Measurements from ENCODE around the gene ITIH6. TPM values are rescaled to one million over a fixed set of nuclear protein-coding genes. Genes with fewer than 3 reads are reported as not detected.
"Not testable (repeated sequence)": the region's sequence is repeated elsewhere in the genome, so short reads cannot be mapped to it uniquely, and the experiment has no call there.

The ITIH6 gene
- total RNA-seq, 2 experiments from 2014 or later: not detected

- H3K4me1 Mint-ChIP-seq: no peaks in the 10 kb centered on the region
- H3K4me3 Mint-ChIP-seq: no peak overlapping the region
- no peaks in the 10 kb centered on the region for H3K27me3 Mint-ChIP-seq
- H3K9me3 Mint-ChIP-seq: no peaks in the 10 kb centered on the region
- H3K36me3 Mint-ChIP-seq (ENCODE audit: low read depth): no peaks in the 10 kb centered on the region
- POLR2A ChIA-PET: no interaction called here
- no peak overlapping the region for H3K27ac Mint-ChIP-seq
- no peak for DNase-seq
- CTCF ChIA-PET: no interaction called here
Observed at GRCh38 chrX:54788446-54788845, 9.6 kb downstream of the ITIH6 start.

- peak; percentile 35 for DNase-seq
- H3K9me3 Mint-ChIP-seq: no peaks in the 10 kb centered on the region
- H3K27me3 Mint-ChIP-seq: no peaks in the 10 kb centered on the region
- H3K4me3 Mint-ChIP-seq: no peak overlapping the region
- no peak overlapping the region for H3K27ac Mint-ChIP-seq
- no peaks in the 10 kb centered on the region for H3K36me3 Mint-ChIP-seq (ENCODE audit: low read depth)
- CTCF ChIA-PET: no interaction called here
- H3K4me1 Mint-ChIP-seq: no peaks in the 10 kb centered on the region
- POLR2A ChIA-PET: no interaction called here
Observed at GRCh38 chrX:54786967-54787366, 11.1 kb downstream of the ITIH6 start.

- CTCF ChIA-PET: no interaction called here
- H3K27ac Mint-ChIP-seq: no peak overlapping the region
- H3K4me1 Mint-ChIP-seq: no peaks in the 10 kb centered on the region
- POLR2A ChIA-PET: no interaction called here
- no peaks in the 10 kb centered on the region for H3K36me3 Mint-ChIP-seq (ENCODE audit: low read depth)
- no peaks in the 10 kb centered on the region for H3K9me3 Mint-ChIP-seq
- H3K4me3 Mint-ChIP-seq: no peak overlapping the region
- H3K27me3 Mint-ChIP-seq: no peaks in the 10 kb centered on the region
- DNase-seq: no peak
Observed at GRCh38 chrX:54785901-54786300, 12.2 kb downstream of the ITIH6 start.

- Mint-ChIP-seq H3K27me3 (peaks cover 2% of the 10 kb centered on the region), H3K4me3 (no peak overlapping the region), H3K36me3 (ENCODE audit: low read depth) (no peaks in the 10 kb centered on the region), H3K4me1 (peaks cover 10% of the 10 kb centered on the region), H3K9me3 (no peaks in the 10 kb centered on the region), H3K27ac (peak overlapping the region; percentile 46)
- ChIA-PET POLR2A (no interaction called here), CTCF (no interaction called here)
- DNase-seq: no peak
Observed at GRCh38 chrX:54776987-54777672, 20.9 kb downstream of the ITIH6 start.

GRCh38 chrX:54776061-54776460, 22.0 kb downstream of the ITIH6 start:
- POLR2A ChIA-PET: no interaction called here
- no peaks in the 10 kb centered on the region for H3K36me3 Mint-ChIP-seq (ENCODE audit: low read depth)
- H3K27ac Mint-ChIP-seq: peak overlapping the region; percentile 31
- no peak for DNase-seq
- H3K9me3 Mint-ChIP-seq: no peaks in the 10 kb centered on the region
- peaks cover 2% of the 10 kb centered on the region for H3K27me3 Mint-ChIP-seq
- CTCF ChIA-PET: no interaction called here
- no peak overlapping the region for H3K4me3 Mint-ChIP-seq
- peaks cover 10% of the 10 kb centered on the region for H3K4me1 Mint-ChIP-seq

GRCh38 chrX:54774391-54775094, 23.5 kb downstream of the ITIH6 start:
- H3K36me3 Mint-ChIP-seq (ENCODE audit: low read depth); H3K27ac Mint-ChIP-seq; H3K27me3 Mint-ChIP-seq; H3K9me3 Mint-ChIP-seq; H3K4me3 Mint-ChIP-seq; CTCF ChIA-PET; POLR2A ChIA-PET; DNase-seq: not testable (repeated sequence)
- peaks cover 10% of the 10 kb centered on the region for H3K4me1 Mint-ChIP-seq

GRCh38 chrX:54758114-54759055, 39.7 kb downstream of the ITIH6 start:
- H3K4me3 Mint-ChIP-seq: no peak overlapping the region
- no peak for DNase-seq
- H3K27ac Mint-ChIP-seq: no peak overlapping the region
- no peaks in the 10 kb centered on the region for H3K36me3 Mint-ChIP-seq (ENCODE audit: low read depth)
- H3K27me3 Mint-ChIP-seq: no peaks in the 10 kb centered on the region
- no peaks in the 10 kb centered on the region for H3K4me1 Mint-ChIP-seq
- POLR2A ChIA-PET: no interaction called here
- CTCF ChIA-PET: no interaction called here
- no peaks in the 10 kb centered on the region for H3K9me3 Mint-ChIP-seq

- no peak for DNase-seq
- H3K36me3 Mint-ChIP-seq (ENCODE audit: low read depth): no peaks in the 10 kb centered on the region
- no peak overlapping the region for H3K4me3 Mint-ChIP-seq
- ChIA-PET CTCF (no interaction called here), POLR2A (no interaction called here)
- no peak overlapping the region for H3K27ac Mint-ChIP-seq
- H3K4me1 Mint-ChIP-seq: no peaks in the 10 kb centered on the region
- no peaks in the 10 kb centered on the region for H3K27me3 Mint-ChIP-seq
- no peaks in the 10 kb centered on the region for H3K9me3 Mint-ChIP-seq
Observed at GRCh38 chrX:54754854-54755253, 43.2 kb downstream of the ITIH6 start.

- Mint-ChIP-seq H3K4me1 (no peaks in the 10 kb centered on the region), H3K27ac (no peak overlapping the region), H3K9me3 (no peaks in the 10 kb centered on the region), H3K36me3 (ENCODE audit: low read depth) (no peaks in the 10 kb centered on the region), H3K27me3 (no peaks in the 10 kb centered on the region), H3K4me3 (no peak overlapping the region)
- ChIA-PET CTCF (no interaction called here), POLR2A (no interaction called here)
- DNase-seq: no peak
Observed at GRCh38 chrX:54748626-54749025, 49.4 kb downstream of the ITIH6 start.

- Mint-ChIP-seq H3K27me3 (no peaks in the 10 kb centered on the region), H3K4me1 (no peaks in the 10 kb centered on the region), H3K4me3 (no peak overlapping the region), H3K36me3 (ENCODE audit: low read depth) (no peaks in the 10 kb centered on the region), H3K9me3 (no peaks in the 10 kb centered on the region), H3K27ac (no peak overlapping the region)
- POLR2A ChIA-PET: no interaction called here
- CTCF ChIA-PET: no interaction called here
- peak; percentile 6 for DNase-seq
Observed at GRCh38 chrX:54747733-54748393, 50.2 kb downstream of the ITIH6 start.

GRCh38 chrX:54746928-54747327, 51.1 kb downstream of the ITIH6 start:
- ChIA-PET CTCF (no interaction called here), POLR2A (no interaction called here)
- Mint-ChIP-seq H3K9me3 (no peaks in the 10 kb centered on the region), H3K4me1 (no peaks in the 10 kb centered on the region), H3K27ac (no peak overlapping the region), H3K36me3 (ENCODE audit: low read depth) (no peaks in the 10 kb centered on the region), H3K4me3 (no peak overlapping the region), H3K27me3 (no peaks in the 10 kb centered on the region)
- DNase-seq: no peak

GRCh38 chrX:54745676-54746075, 52.4 kb downstream of the ITIH6 start:
- H3K27ac Mint-ChIP-seq: no peak overlapping the region
- ChIA-PET CTCF (no interaction called here), POLR2A (no interaction called here)
- no peak for DNase-seq
- peaks cover 2% of the 10 kb centered on the region for H3K27me3 Mint-ChIP-seq
- no peak overlapping the region for H3K4me3 Mint-ChIP-seq
- H3K9me3 Mint-ChIP-seq: no peaks in the 10 kb centered on the region
- no peaks in the 10 kb centered on the region for H3K36me3 Mint-ChIP-seq (ENCODE audit: low read depth)
- H3K4me1 Mint-ChIP-seq: no peaks in the 10 kb centered on the region

GRCh38 chrX:54738567-54738966, 59.5 kb downstream of the ITIH6 start:
- H3K4me3 Mint-ChIP-seq; POLR2A ChIA-PET; CTCF ChIA-PET; H3K27me3 Mint-ChIP-seq; H3K4me1 Mint-ChIP-seq; H3K36me3 Mint-ChIP-seq (ENCODE audit: low read depth); DNase-seq; H3K27ac Mint-ChIP-seq; H3K9me3 Mint-ChIP-seq: not testable (repeated sequence)

All from activated CD4-positive, alpha-beta T cell treated with anti-CD3 and anti-CD28 coated beads, Interleukin-2, amount 10 ng/mL, durations not matched to agents 7 days and 5 days (primary cell).